ENCODE measurements around the gene PARD3. TPM values are rescaled to one million over a fixed set of nuclear protein-coding genes. Genes with fewer than 3 reads are reported as not detected.

PARD3 gene
- total RNA-seq, 1 experiment from 2014 or later = 19.3 TPM

DNA sequence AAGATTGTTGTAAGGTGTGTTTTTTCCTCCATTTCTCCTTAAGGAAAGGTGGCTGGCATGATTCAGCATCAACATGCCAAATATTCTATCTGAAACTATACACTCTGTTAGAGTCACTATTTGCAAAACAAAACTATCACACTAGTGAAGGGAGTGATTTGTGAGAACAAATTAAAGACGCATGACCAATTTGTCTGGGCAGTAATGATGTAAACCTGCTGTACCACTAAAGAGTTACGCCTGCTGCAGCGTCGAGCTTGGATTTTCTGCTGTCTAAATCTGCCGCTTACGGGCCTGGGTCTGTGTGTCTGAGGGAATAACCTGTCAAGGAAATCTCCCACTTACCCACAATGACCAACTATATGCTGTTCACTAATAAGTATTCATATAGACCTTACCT, 648.3 kb downstream of the PARD3 start:
- no peak for DNase-seq (ENCODE audit: low spot score)

DNA sequence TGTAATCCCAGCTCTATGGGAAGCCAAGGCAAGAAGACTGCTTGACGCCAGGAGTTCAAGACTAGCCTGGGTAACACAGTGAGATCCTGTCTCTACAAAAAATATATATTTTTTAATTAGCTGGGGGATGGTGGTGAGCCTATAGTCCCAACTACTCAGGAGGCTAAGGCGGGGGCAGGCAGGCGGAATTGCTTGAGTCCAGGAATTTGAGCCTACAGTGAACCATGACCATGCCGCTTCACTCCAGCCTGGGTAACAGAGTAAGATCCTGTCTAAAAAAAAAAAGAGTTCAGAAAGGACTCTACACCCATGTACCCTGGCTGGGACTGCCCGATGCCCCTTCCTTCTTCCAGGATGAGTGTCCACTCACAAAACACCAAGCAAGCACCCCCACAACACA, 648.7 kb downstream of the PARD3 start:
- no peak for DNase-seq (ENCODE audit: low spot score)

DNA sequence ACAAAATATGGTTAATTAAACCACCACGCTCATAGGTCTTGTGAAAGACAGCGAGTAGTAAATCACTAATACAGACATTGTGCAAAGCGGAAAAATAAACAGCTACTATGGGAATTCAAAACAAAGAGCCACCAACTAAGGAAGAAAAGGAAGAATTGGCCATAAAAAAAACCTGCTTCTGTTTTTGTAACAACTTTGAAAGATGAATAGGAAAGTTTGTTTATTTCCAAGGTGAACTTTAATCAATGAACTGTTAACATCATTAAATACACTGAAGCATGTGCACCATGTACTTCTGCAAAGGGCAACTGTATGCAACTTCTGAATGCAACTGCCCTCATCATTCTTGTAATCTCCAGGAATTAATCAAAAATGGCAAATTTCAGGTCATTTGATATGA, 651.1 kb downstream of the PARD3 start:
- no peak for DNase-seq (ENCODE audit: low spot score)

DNA sequence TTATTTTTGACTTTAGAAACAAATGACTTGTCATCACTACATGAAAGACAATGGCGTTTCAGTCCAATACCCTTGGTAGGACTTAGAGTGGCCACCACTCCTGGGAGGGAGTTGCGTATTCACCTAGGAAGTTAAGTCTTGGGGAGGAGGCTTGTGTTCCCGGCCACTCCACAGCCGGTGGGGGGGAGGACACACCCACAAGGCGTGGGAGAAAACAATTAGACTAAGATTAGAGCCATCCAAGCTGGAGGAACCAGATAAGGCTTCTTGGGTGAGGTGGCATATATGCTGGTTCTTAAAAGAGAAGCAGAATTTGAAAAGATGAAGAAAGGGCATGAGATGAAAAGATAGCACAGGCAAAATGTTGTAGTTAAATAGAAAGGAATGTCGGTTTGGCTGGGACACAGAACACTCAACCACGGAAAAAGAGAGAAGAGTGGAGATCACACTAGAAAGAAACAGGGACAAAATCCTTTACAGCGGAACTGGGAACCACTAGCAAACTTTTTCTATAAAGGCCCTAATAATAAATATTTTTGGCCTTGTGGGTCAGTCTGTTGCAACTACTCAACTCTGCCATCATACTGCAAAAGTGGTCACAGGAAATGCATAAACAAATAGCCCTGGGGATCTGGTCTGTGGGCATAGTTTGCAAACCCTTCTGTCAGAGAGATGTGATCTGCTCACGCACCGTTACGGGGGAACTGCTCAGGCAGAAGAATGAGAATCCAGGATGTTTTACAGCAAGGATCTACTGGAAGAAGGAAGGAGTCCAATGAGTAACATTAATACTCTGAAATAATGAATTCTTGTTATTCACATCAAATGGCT, 651.8 kb downstream of the PARD3 start:
- peak; percentile 5 for DNase-seq (ENCODE audit: low spot score)

DNA sequence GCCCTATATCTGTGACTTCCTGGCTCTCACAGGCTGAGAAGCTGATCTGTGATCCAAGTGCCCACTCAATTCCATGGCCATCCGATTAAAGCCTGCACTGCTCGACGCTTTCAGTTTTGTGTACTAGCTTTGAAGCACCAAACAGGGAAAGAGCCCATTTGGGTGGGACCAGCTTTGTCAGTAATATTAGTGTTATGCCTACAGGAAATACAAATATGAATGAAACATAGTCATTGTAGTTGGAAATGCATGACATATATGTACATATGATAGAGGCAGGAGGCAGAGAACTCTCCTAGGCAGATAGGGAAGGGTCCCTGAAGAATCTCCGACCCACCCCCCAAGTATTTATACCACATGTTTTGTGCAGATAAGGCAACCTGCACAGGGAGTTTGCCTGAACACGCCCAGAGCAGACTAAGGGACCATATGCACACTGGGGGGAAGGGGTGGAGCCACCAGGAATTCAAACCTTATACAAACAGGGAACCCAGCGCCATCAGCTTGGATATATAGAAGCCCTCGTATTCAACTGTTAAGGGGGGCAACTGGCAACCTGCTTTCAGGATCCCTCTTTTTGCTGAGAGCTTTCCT, 653.2 kb downstream of the PARD3 start:
- DNase-seq (ENCODE audit: low spot score) = no peak

DNA sequence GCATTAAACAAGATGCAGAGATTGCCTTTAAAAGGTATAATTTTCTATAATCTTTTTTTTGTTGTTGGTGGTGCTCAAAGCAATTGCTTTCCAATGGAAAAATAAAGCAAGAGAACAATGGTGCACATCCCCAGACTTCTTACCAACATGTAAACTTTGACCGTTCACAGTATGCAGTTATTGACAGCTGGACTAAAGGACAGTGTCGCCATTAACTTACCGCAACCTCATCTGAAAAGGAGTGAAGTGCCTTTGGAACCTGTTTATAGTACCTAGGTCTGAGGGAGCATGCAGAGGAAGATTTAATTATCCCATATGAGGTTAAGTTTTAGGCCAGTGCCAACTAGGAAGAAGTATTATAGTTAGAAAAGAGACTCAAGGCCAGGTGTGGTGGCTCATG, 654.5 kb downstream of the PARD3 start:
- DNase-seq (ENCODE audit: low spot score) = no peak

DNA sequence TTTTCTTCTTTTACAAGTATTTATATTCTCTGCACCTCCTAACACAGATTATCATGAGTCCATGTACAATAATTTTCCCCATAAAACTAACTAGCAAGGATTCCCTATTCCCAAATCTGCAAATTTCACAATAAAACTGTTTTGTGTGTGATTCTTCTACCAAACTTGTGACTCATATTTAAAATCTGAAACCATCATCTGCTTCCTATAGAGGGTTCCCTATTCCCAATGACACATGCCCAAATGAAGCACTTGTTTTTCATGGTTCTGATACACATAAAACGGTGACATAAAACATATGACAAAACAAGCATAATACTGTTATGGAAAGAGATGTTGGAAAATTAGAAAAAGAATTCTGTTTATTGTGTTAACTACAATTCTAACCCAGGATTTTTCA, 657.6 kb downstream of the PARD3 start:
- no peak for DNase-seq (ENCODE audit: low spot score)

DNA sequence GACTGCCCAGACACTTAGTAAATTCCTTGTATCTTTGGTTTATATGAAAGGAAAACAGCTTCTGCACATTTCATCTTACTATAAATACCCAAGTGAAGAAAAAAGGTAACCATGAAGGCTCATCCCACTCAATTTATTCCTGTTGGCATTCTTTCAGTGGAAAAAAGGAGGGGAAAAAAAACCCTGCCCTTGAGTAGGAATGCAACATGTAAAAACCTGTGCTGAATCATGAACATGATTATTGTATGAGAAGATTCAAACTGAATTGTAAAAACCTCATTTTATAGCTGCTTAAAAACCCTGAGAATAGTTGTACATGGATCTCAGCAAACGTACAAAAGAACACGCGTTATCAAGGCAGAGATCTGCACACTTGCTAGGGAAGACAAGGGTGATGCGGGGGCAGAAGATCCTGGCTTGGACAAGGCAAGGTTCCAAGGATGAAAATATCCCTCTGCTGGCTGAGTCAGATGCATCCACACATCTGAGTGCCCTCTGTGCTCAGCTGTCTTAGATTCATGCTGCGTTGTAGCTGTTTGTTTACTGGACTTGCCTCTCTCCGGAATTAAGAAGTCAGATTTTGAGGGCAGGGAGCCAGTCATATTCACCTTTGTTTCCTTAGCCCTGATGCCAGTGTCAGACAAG, 658.2 kb downstream of the PARD3 start:
- no peak for DNase-seq (ENCODE audit: low spot score)

DNA sequence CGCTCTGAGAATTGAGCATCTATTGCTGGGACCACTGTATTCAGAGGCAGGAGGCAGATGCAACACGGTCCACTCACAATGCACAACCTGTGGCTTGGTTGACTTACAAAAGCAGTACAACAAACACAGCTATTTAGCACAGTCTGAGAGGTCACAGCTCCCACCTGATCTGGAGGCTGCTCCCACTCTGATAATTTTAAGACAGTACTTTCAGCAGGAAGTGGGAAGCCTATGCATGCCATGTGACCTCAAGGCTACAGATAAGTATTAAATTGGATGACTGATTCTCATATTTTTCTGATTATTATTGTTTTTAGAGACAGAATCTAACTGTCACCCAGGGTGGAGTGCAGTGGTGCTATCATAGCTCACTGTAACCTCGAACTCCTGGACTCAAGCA, 659.3 kb downstream of the PARD3 start:
- DNase-seq (ENCODE audit: low spot score) = no peak

DNA sequence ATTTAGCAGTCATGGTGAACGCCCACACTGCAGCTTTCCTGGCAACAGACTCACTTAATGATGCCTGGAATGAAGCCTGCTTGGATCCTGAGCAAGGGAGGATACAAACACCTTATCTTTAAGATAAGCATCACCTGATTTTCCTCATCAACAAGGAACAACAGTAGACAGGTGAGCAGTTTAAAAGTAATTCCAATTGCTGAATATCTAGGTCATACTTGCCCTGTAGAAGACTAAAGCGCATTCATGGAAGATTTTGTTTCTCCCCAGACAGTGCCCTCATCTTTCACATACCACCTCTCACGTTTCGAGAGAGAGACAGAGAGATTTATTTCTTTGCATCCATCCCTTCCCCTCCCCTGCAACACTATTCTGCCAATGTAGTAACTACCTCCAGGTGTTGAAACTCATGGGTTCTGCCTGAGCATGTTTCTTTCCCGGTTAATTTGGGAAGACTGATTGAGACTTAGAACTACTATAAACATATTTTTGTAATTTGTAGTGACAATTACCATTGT, 660.7 kb downstream of the PARD3 start:
- no peak for DNase-seq (ENCODE audit: low spot score)

DNA sequence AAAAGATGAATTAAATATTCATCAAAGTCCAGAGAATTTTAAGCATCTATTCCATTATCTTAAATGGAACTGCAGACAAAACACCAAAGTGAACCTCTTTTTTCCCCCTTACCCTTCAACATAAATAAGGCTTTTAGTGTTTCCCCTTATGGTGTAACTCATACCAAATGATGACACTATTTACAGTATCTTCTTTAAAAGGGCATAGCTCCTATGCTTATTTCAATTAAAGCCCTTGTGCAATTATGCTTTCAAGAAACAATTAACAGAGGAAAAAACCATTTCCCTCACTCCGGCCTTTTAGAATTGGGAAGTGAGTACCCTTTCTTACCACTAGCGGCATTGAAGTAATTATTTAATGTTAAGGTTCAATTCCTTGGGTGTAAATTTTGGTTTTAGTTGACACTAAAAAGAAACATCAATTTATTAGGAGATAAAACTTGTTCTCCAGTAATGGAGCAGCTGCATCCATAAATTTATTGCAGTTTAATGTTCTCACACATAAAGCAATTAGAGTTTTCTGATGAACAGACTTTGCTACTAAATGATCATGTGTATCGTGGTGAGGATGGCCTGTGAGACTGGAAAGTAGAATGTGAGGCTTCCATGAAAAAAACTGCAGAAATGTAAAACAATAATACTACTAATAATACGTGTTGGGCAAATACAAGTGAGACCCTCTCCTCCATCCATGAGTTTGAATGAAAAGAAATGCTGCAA, 661.3 kb downstream of the PARD3 start:
- no peak for DNase-seq (ENCODE audit: low spot score)

DNA sequence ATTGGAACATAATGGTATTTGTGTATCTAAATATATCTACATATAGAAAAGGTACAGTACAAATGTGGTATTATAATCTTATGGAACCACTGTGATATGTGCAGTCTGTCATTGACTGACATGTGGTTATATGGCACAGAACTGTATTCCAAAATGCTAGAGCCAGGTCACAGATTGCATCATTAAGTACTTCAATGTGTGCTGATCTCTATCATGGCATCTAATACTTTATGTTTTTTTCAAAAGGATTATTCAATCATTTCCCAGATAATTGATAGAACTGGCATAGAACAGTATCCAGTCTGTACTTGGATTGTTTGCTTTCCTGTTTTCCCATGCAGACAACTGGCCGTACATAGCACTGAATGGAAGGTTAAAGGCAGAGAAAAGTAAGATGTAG, 662.7 kb downstream of the PARD3 start:
- DNase-seq (ENCODE audit: low spot score) = no peak

DNA sequence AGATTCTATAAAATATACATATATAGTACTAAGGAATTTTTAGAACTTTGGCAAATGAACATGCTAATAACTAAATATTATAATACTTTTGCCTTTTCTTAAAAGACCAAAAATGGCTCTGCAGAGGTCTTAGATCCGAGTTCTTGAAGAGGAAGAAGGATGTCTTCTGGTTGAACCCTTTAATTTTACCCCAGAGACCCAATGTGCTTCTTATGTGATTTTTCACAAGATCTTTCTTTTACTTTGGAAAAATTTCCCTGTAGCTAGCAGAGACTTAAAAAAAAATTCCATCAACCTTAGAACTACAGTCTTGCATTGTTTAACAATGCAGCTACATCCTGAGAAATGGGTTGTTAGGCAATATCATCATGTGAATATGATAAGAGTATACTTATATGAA, 663.2 kb downstream of the PARD3 start:
- DNase-seq (ENCODE audit: low spot score) = no peak

DNA sequence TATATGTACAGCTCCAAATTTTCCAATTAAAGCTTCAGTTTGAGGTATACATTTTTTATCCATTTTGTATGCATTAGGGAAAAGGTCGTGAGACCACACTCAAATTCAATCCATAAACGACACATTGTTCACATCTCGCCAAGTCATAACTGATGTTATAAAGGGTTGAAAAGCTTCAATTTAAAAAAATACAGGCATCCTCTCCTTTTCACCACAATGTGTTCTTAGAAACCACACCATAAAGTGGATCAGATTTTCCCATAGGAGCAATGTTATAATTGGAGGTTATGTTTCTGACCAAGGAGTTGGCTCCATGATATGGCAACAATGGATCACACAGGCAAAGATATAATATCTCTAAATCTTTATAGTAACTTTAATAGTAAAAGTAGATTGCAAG, 663.6 kb downstream of the PARD3 start:
- DNase-seq (ENCODE audit: low spot score) = no peak

DNA sequence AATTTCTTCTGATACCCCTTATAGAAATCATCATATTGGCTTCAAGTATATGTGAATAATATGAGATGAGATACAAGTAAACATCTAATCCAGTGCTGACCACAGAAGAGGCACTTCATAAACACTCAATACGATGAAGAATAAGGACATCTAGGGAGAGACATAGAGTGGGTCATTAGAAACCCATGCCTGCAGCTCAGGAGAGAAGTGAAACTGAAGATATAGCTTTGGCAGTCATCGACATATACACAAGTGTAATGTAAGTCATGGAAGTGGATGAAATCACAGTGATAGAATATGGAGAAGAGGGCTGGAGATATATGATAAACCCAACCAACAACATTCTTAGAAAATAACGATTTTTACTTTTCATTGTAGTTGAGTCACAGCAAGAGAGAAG, 665.0 kb downstream of the PARD3 start:
- no peak for DNase-seq (ENCODE audit: low spot score)

DNA sequence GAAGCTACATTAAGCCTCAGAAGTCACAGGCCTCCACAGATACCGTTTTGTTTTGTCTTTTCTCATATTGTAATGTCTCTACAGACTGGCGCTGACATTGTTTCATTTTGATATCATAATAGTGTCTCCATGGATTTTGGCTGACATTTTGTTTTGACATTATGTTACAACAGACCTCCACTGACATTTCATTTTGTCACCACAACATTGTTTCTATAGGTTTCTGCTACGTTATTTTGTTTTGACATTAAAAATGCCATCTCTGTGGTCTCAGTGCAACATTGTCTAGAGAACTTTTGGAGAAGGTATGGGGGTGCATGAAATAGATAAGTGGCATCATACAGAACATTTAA, 666.8 kb downstream of the PARD3 start:
- DNase-seq (ENCODE audit: low spot score) = no peak

DNA sequence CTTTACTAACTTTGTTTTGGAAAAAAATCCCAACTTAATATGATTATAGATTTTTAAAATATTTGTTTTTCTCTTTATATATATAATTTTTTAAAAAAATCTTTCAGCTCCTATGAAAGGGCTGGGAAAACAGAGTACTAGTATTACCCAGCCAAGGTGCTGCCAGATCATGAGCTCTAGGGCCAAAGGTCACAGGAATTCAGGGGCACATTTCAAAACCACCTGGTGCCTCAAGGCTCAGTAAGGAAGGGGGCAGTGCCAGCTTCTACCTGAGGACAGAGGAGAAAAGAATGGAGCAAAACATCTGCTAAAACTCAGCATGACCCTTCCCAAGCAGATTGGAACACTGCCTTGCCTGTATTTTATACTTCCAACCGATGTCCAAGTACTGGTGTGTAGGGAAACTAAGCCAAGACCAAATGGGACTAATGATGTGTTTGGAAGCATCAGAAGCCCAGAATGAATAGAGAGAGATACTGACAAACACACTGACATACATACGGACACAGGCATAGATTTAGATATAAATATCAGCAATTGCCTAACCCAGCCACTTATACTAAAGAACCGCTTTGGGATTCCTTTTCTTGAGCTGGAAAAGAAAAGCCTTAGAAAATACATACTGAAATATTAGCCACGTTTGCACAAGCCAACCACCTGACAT, 667.3 kb downstream of the PARD3 start:
- DNase-seq (ENCODE audit: low spot score) = no peak

DNA sequence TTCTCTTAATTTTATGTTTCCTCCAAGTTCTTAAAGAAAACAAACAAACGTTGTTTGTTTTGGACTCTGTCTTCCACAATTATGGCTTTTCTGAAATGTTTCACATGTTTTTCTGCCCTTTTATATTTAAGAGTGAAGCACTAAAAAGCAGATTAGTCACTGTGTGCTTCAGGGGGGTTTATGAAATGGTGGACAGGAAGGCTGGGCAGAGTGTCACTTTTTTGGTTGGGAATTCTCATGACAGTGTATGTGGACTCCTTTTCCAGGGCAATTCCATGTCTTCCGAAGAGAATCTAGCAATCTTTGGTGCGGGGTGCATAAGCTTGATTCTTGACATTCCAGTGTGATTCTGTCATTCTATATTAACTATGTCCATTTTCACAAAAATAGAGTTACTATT, 669.4 kb downstream of the PARD3 start:
- no peak for DNase-seq (ENCODE audit: low spot score)

DNA sequence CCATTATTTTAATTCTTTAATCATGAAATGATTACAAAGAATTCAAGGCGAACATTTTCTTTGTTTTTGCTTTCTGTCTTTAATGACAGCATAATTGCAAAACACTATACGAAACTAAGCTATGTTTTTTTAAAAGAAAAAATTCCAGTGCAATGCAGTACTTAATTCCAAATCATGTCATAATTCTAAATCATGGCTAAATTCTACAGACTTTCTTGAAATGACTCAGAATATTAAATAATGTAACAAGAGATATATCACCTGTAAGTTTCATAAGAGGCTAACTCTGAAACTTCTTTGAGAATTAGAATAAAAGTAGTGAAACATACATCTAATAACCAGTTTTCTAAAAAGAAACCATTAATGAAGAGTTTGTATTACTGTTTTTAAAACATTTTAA, 671.6 kb downstream of the PARD3 start:
- DNase-seq (ENCODE audit: low spot score) = no peak

DNA sequence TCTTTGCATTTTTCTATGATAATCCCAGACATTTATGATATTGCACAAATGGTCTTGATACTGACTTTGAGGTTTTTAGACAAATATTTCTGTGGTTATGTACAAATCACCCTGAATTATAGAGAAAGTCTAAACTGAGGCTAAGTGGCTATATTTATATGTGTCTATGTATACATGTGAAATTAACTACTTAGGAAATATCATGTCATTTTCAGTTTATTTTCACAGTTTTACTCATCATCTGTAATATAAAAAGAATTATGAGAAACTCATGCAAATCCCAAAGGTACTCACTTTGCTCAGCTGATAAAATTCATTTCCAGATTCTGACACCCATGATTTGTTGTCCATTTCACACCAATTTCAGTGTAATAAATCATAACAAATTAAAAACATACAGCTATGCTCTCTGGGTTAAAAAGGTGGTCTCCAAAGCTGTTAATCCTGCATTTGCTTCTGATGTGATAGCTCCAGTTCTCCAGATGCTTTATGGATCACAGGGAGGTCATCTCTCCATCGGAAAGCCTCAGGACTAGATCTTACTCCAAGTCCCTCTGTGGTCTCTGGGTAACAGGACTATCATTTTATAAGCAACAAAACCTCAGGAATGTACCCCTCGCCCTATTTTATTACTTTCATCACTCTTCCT, 673.9 kb downstream of the PARD3 start:
- no peak for DNase-seq (ENCODE audit: low spot score)

DNA sequence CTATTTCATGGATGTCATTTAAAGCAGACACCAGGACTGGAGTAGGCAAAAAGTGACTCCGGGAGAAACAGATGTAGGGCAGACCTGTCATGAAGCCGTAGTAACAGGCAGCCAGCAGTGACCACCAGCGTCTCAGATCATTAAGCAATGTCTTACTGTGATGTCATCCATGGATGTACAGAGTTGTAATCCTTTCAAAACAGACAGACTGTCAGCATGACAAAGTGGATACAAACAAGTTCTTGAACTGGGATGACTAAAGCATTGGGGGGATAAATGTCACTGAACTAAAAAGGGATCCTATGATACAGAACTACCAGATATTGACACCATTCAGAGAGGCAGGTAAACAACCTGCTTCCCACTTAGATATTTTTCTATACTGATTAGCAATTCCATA, 675.5 kb downstream of the PARD3 start:
- no peak for DNase-seq (ENCODE audit: low spot score)
